Muscle of leg (tissue), 11 donors: ENCODE measurements around the gene CARD11. TPM values are rescaled to one million over a fixed set of nuclear protein-coding genes. Genes with fewer than 3 reads are reported as not detected.

Experiments used
- DNase-seq: peaks from one replicate; pipeline ENCODE4 v3.0.0; 2013
- H3K27ac ChIP-seq: one replicate; pipeline ENCODE4 v1.5.1; 2013; ENCODE audit warnings: mild to moderate bottlenecking, low read length, control low read depth
- H3K27me3 ChIP-seq: one replicate; pipeline ENCODE4 v1.6.1; 2013; ENCODE audit warnings: low read length; ENCODE audit not compliant: control insufficient read depth, insufficient read depth
- H3K36me3 ChIP-seq: one replicate; pipeline ENCODE4 v1.6.1; 2013; ENCODE audit warnings: low read length; ENCODE audit not compliant: control insufficient read depth, insufficient read depth
- H3K4me1 ChIP-seq: one replicate; pipeline ENCODE4 v1.6.1; 2013; ENCODE audit warnings: low read length; ENCODE audit not compliant: control insufficient read depth, insufficient read depth
- H3K4me3 ChIP-seq: one replicate; pipeline ENCODE4 v1.5.1; 2013; ENCODE audit warnings: low read length, control low read depth
- H3K9me3 ChIP-seq: replicated peaks from 2 replicates; pipeline ENCODE4 v1.6.1; 2013; ENCODE audit warnings: low read depth, low read length; ENCODE audit not compliant: control insufficient read depth
- WGBS: methylation state at CpG from one replicate; pipeline ENCODE4 v1.1.5; 2013; ENCODE audit warnings: missing lambda C conversion rate; ENCODE audit not compliant: insufficient coverage; 5-methylcytosine and 5-hydroxymethylcytosine counted together
- polyA plus RNA-seq, 8 donors: library from polyadenylated mRNA; unstranded; fragments of 120-200 nt; gene quantifications; one replicate each; pipeline versions ENCODE4 v1.2.1 to v1.2.3, GENCODE V29; 2013; ENCODE audit warnings: inconsistent platforms in 1 of 8, low replicate concordance in 1 of 8; ENCODE audit not compliant: insufficient read length in 8 of 8, insufficient read depth in 1 of 8
- total RNA-seq: library from RNA; stranded (reverse); fragments of 120-200 nt; gene quantifications from one replicate; pipeline ENCODE4 v1.2.4, GENCODE V29; 2013

Gene CARD11
- total and polyA plus RNA-seq, 9 donors = 0.09 to 0.55 (median 0.33) TPM

- DNase-seq = no peak
- WGBS = 89% methylated on average over 8 of the region's 15 CpGs
- Histone ChIP-seq H3K4me1 (peaks cover 30% of the 10 kb centered on the region), H3K4me3 (no peak overlapping the region), H3K36me3 (no peaks in the 10 kb centered on the region), H3K27ac (no peak overlapping the region), H3K27me3 (no peaks in the 10 kb centered on the region), H3K9me3 (no peaks in the 10 kb centered on the region)
Observed at GRCh38 chr7:2869981-2870380, 173.7 kb downstream of the CARD11 start.

- Histone ChIP-seq H3K9me3 (no peaks in the 10 kb centered on the region), H3K27me3 (no peaks in the 10 kb centered on the region), H3K27ac (no peak overlapping the region), H3K4me1 (peaks cover 35% of the 10 kb centered on the region), H3K4me3 (no peak overlapping the region), H3K36me3 (no peaks in the 10 kb centered on the region)
- no peak for DNase-seq
- WGBS = 0% methylated on average over 1 of the region's 3 CpGs
Observed at GRCh38 chr7:2866601-2867000, 177.1 kb downstream of the CARD11 start.

- Histone ChIP-seq H3K36me3 (no peaks in the 10 kb centered on the region), H3K27me3 (no peaks in the 10 kb centered on the region), H3K27ac (no peak overlapping the region), H3K9me3 (no peaks in the 10 kb centered on the region), H3K4me1 (peaks cover 22% of the 10 kb centered on the region), H3K4me3 (no peak overlapping the region)
- WGBS = 51% methylated on average over 9 of the region's 17 CpGs
- peak; percentile 80 for DNase-seq
Observed at GRCh38 chr7:2864999-2865670, 178.5 kb downstream of the CARD11 start.

- 71% methylated on average over 6 of the region's 12 CpGs for WGBS
Observed at GRCh38 chr7:2864204-2864985, 179.3 kb downstream of the CARD11 start.

GRCh38 chr7:2863461-2864066 is 180.1 kb downstream of the CARD11 start:
- peaks cover 24% of the 10 kb centered on the region for H3K4me1 ChIP-seq
- H3K27me3 ChIP-seq = no peaks in the 10 kb centered on the region
- peak; percentile 82 for DNase-seq
- no peak overlapping the region for H3K4me3 ChIP-seq
- no peaks in the 10 kb centered on the region for H3K9me3 ChIP-seq
- H3K27ac ChIP-seq = peak overlapping the region; percentile 88
- no peaks in the 10 kb centered on the region for H3K36me3 ChIP-seq
- 18% methylated on average over 11 of the region's 18 CpGs for WGBS

More at GRCh38 chr7:2864204-2864985, 179.3 kb downstream of the CARD11 start:
- H3K27me3 ChIP-seq = no peaks in the 10 kb centered on the region
- no peak for DNase-seq
- peaks cover 18% of the 10 kb centered on the region for H3K4me1 ChIP-seq
- no peaks in the 10 kb centered on the region for H3K36me3 ChIP-seq
- H3K27ac ChIP-seq = peak overlapping the region; percentile 88
- no peak overlapping the region for H3K4me3 ChIP-seq
- no peaks in the 10 kb centered on the region for H3K9me3 ChIP-seq

GRCh38 chr7:2862831-2863361 is 180.8 kb downstream of the CARD11 start:
- Histone ChIP-seq H3K27me3 (no peaks in the 10 kb centered on the region), H3K4me1 (peaks cover 25% of the 10 kb centered on the region), H3K4me3 (no peak overlapping the region), H3K27ac (peak overlapping the region; percentile 88), H3K36me3 (no peaks in the 10 kb centered on the region), H3K9me3 (no peaks in the 10 kb centered on the region)
- WGBS = 77% methylated on average over 13 of the region's 22 CpGs
- no peak for DNase-seq

- no peak for DNase-seq
- H3K4me3 ChIP-seq = no peak overlapping the region
- no CpG with 5 or more reads among the region's 4 CpGs for WGBS
- H3K9me3 ChIP-seq = no peaks in the 10 kb centered on the region
- peaks cover 25% of the 10 kb centered on the region for H3K4me1 ChIP-seq
- H3K27ac ChIP-seq = no peak overlapping the region
- H3K36me3 ChIP-seq = no peaks in the 10 kb centered on the region
- H3K27me3 ChIP-seq = no peaks in the 10 kb centered on the region
Observed at GRCh38 chr7:2861509-2861908, 182.2 kb downstream of the CARD11 start.

- no peak overlapping the region for H3K4me3 ChIP-seq
- H3K27me3 ChIP-seq = no peaks in the 10 kb centered on the region
- WGBS = 40% methylated on average over 1 of the region's 14 CpGs
- H3K27ac ChIP-seq = no peak overlapping the region
- H3K9me3 ChIP-seq = no peaks in the 10 kb centered on the region
- no peaks in the 10 kb centered on the region for H3K36me3 ChIP-seq
- peaks cover 25% of the 10 kb centered on the region for H3K4me1 ChIP-seq
- no peak for DNase-seq
Observed at GRCh38 chr7:2860627-2861133, 183.0 kb downstream of the CARD11 start.

- WGBS = 80% methylated on average over 1 of the region's 6 CpGs
- DNase-seq = no peak
- no peak overlapping the region for H3K4me3 ChIP-seq
- H3K27me3 ChIP-seq = no peaks in the 10 kb centered on the region
- no peaks in the 10 kb centered on the region for H3K36me3 ChIP-seq
- H3K27ac ChIP-seq = no peak overlapping the region
- H3K4me1 ChIP-seq = peaks cover 22% of the 10 kb centered on the region
- H3K9me3 ChIP-seq = no peaks in the 10 kb centered on the region
Observed at GRCh38 chr7:2859952-2860351, 183.7 kb downstream of the CARD11 start.

GRCh38 chr7:2858621-2859020 is 185.0 kb downstream of the CARD11 start:
- H3K4me1 ChIP-seq = peaks cover 15% of the 10 kb centered on the region
- H3K4me3 ChIP-seq = no peak overlapping the region
- peak; percentile 33 for DNase-seq
- no peaks in the 10 kb centered on the region for H3K36me3 ChIP-seq
- H3K27me3 ChIP-seq = no peaks in the 10 kb centered on the region
- 78% methylated on average over 3 of the region's 5 CpGs for WGBS
- H3K27ac ChIP-seq = no peak overlapping the region
- no peaks in the 10 kb centered on the region for H3K9me3 ChIP-seq
